GM12801 (cell line): ENCODE data around the gene TPT1.

Source experiments
- CTCF ChIP-seq: IDR thresholded peaks from one replicate; pipeline ENCODE4 v1.5.1; 2011; ENCODE audit warnings: control low read depth; ENCODE audit not compliant: insufficient read length; ENCODE audit errors: extremely low read depth

Gene TPT1

GRCh38 chr13:45337395-45337794 is 3.6 kb downstream of the TPT1 start:
- TF ChIP-seq CTCF = no peak

- no peak for TF ChIP-seq CTCF
Observed at GRCh38 chr13:45336025-45336800, 4.8 kb downstream of the TPT1 start.

- TF ChIP-seq CTCF = no peak
Observed at GRCh38 chr13:45335397-45336024, 5.5 kb downstream of the TPT1 start.

- TF ChIP-seq CTCF = no peak
Observed at GRCh38 chr13:45333977-45334922, 6.7 kb downstream of the TPT1 start.

- TF ChIP-seq CTCF = no peak
Observed at GRCh38 chr13:45333251-45333976, 7.6 kb downstream of the TPT1 start.

GRCh38 chr13:45332831-45333219 is 8.2 kb downstream of the TPT1 start:
- TF ChIP-seq CTCF = no peak
